Osteocyte (in vitro differentiated cells): ENCODE results near the gene MAP3K9. TPM values are rescaled to one million over a fixed set of nuclear protein-coding genes. Genes with fewer than 3 reads are reported as not detected.

Source experiments
- DNase-seq: peaks from one replicate; pipeline ENCODE4 v3.0.0; 2021; ENCODE audit warnings: mixed read lengths; ENCODE audit not compliant: unreplicated experiment; ENCODE audit errors: extremely low spot score
- H3K27ac Mint-ChIP-seq: one replicate; pipeline ENCODE4 v1.8.0; 2021; ENCODE audit warnings: mild to moderate bottlenecking, mixed read lengths; ENCODE audit not compliant: unreplicated experiment
- H3K27me3 Mint-ChIP-seq: one replicate; pipeline ENCODE4 v1.8.0; 2021; ENCODE audit warnings: mixed read lengths; ENCODE audit not compliant: unreplicated experiment
- H3K36me3 Mint-ChIP-seq: one replicate; pipeline ENCODE4 v1.8.0; 2021; ENCODE audit warnings: mixed read lengths; ENCODE audit not compliant: unreplicated experiment
- H3K4me1 Mint-ChIP-seq: one replicate; pipeline ENCODE4 v1.8.0; 2021; ENCODE audit warnings: mixed read lengths; ENCODE audit not compliant: unreplicated experiment
- H3K4me3 Mint-ChIP-seq: one replicate; pipeline ENCODE4 v1.8.0; 2021; ENCODE audit warnings: mild to moderate bottlenecking, moderate library complexity, mixed read lengths; ENCODE audit not compliant: unreplicated experiment
- H3K9me3 Mint-ChIP-seq: one replicate; pipeline ENCODE4 v1.8.0; 2021; ENCODE audit warnings: mixed read lengths; ENCODE audit not compliant: unreplicated experiment
- CTCF ChIP-seq: fragments of 200-600 bp; sonication (generic); IDR thresholded peaks from 2 replicates; pipeline ENCODE4 v1.5.0; 2021; ENCODE audit warnings: antibody characterized with exemption, mild to moderate bottlenecking, moderate library complexity
- total RNA-seq: library from RNA; stranded (reverse); gene quantifications from 2 replicates; pipeline ENCODE4 v1.2.1, GENCODE V29; 2021

The MAP3K9 gene
- total RNA-seq, 1 donor from 2014 or later, result 1.3 TPM

GRCh38 chr14:70721542-70721941, 87.8 kb downstream of the MAP3K9 start:
- Mint-ChIP-seq H3K36me3 (no peaks in the 10 kb centered on the region), H3K4me1 (no peaks in the 10 kb centered on the region), H3K27me3 (peaks cover 8% of the 10 kb centered on the region), H3K27ac (no peak overlapping the region), H3K4me3 (no peak overlapping the region), H3K9me3 (no peaks in the 10 kb centered on the region)
- no peak for DNase-seq
- TF ChIP-seq CTCF, result no peak

DNA sequence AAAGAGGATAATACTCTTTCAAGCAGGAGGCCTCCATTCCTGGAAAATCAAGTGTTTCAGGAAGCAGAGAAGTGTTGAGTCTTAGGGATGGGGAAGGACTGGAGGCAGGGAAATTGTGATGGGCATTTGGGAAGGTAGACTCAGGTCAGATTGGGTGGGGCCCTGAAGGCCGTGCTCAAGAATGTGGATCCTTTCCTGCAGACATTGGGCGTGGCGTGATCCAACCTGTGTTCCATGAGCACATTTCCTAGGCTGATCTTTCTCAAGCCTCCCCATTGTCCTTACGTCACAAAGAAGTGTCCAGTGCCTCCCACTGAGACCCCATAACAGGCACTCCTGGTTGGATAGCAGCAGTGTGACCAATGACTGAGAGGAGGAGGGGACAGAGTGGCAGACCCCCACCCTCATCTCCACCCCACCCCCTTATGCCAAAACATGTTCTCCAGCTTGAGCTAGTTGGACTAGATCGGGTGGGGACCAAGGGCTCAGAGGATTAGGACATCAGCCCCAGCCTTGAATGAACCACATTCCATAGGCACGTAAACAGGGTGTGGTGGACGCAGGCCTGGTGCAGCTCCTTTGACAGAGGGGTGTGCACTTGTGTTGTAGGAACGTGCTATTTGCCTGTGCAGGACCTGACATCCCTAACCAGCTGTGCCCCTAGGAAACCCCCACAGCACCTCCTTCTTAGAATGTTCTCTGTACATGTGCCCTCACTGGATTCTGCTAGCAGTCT, 90.8 kb downstream of the MAP3K9 start:
- Mint-ChIP-seq H3K36me3 (no peaks in the 10 kb centered on the region), H3K27me3 (peaks cover 19% of the 10 kb centered on the region), H3K4me1 (peaks cover 3% of the 10 kb centered on the region), H3K4me3 (no peak overlapping the region), H3K9me3 (no peaks in the 10 kb centered on the region), H3K27ac (no peak overlapping the region)
- no peak for DNase-seq
- no peak for TF ChIP-seq CTCF

DNA sequence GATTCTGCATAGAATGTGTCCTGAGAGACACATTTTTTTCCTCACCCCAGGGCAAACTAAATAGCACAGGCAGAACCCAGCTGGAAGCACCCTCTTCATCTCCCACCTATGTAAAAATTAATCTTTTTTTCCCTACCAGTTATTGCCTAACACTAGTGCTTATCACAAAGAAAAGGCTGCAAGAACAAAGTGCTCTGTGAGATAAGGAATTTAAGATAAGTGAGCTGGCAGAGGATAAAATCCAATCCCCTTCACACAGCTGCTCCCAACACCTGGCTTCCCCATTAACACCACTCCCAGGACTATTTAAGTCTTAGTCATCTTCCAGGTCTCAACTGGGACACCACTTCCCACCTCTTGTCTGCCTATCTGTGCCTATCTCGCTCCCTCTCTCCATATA, 92.4 kb downstream of the MAP3K9 start:
- no peak overlapping the region for H3K27ac Mint-ChIP-seq
- H3K27me3 Mint-ChIP-seq, result peaks cover 17% of the 10 kb centered on the region
- no peak for DNase-seq
- no peaks in the 10 kb centered on the region for H3K36me3 Mint-ChIP-seq
- no peak overlapping the region for H3K4me3 Mint-ChIP-seq
- no peak for TF ChIP-seq CTCF
- H3K9me3 Mint-ChIP-seq, result no peaks in the 10 kb centered on the region
- H3K4me1 Mint-ChIP-seq, result peaks cover 6% of the 10 kb centered on the region

DNA sequence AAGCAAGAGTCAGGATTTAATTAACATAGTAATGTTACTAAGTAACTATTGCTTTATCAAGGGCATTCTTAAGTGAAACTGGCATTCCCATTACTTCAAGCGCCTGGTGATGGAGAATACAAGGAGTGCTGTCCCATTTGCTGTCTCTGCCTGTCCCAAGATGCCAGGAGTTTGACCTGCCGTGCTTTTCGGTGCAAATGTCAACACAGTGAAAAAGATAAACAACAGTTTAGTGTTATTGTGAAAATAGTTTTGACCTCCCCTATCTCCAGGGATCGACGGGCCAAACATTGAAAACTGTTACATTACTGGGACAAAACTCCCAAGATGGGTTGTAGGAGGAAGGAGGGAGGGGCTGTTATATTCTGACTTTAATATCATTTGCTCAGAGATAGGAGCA, 92.8 kb downstream of the MAP3K9 start:
- Mint-ChIP-seq H3K36me3 (no peaks in the 10 kb centered on the region), H3K27me3 (peaks cover 17% of the 10 kb centered on the region), H3K27ac (no peak overlapping the region), H3K4me3 (no peak overlapping the region), H3K4me1 (peaks cover 6% of the 10 kb centered on the region), H3K9me3 (no peaks in the 10 kb centered on the region)
- no peak for DNase-seq
- TF ChIP-seq CTCF, result no peak

DNA sequence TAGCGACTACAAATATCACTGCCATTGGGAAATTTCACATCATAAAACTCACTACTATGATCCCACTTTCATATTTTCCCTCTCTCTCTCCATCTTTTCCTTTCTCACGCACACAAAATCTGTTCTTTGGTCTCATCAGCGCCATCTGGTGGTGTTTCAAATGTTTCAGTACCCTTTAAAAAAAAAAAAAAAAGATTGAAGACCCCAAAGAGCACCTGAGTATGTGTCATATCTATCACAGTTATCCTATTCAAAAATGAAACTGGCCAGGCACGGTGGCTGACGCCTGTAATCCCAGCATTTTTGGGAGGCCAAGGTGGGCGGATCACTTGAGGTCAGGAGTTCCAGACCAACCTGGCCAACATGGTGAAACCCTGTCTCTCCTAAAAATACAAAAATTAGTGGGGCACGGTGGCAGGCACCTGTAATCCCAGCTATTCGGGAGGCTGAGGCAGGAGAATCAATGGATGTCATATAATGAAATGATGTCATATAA, 95.2 kb downstream of the MAP3K9 start:
- Mint-ChIP-seq H3K4me3 (no peak overlapping the region), H3K4me1 (peaks cover 6% of the 10 kb centered on the region), H3K27ac (no peak overlapping the region), H3K27me3 (peaks cover 17% of the 10 kb centered on the region), H3K36me3 (no peaks in the 10 kb centered on the region), H3K9me3 (no peaks in the 10 kb centered on the region)
- peak; percentile 75 for TF ChIP-seq CTCF
- DNase-seq, result no peak
